Uterus (tissue), 2 donors: ENCODE measurements around the gene LRRN3.

Experiments used
- POLR2A ChIP-seq, 2 donors: fragments of 450-650 bp; IDR thresholded peaks; one replicate each; pipeline ENCODE4 v1.6.1; 2016; ENCODE audit warnings: antibody characterized with exemption in 2 of 2, mild to moderate bottlenecking in 1 of 2, moderate library complexity in 1 of 2
- TF ChIP-seq, protein P1 (sequence below), 4 experiments: fragments of 200-600 bp in 2 of 4; fragments of 450-650 bp in 2 of 4; sonication (generic) in 2 of 4; IDR thresholded peaks; one replicate each; pipeline ENCODE4 v1.5.1; 2016 to 2019; ENCODE audit warnings: antibody characterized with exemption in 4 of 4, mild to moderate bottlenecking in 2 of 4, moderate library complexity in 1 of 4

DNA sequence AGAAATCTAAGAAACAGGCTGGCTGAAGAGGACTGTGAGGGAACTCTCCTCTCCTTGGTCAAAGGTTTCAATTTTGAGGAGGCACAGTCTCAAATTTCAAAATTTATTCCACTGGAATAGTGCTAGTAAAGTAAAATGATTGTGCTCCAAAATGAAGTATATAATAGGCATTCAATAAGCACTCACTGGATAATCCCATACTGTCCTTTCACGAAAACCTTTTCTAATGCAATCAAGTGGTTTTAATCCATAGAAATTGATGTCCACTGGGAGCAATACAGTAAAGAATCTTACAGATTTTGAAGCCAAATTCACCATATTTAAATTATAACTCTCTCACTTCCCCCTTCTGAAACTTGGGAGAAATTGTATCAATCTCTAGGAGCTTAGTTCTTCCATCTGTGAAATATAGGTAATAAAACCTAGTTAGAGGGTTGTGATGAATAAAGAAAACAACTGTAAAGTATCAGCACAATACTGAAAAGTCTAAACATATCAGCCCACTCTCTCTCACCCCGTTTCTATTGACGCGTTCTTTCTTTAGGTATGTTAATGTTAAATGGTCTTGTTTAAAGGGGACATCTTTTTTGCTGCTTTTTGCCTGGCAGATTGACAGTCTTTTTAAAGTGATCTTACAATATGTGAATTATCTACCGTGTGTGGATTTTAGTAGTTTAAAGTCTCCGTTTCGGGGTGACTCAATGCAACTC lies 40.8 kb upstream of the LRRN3 start:
- TF ChIP-seq, protein P1, sequence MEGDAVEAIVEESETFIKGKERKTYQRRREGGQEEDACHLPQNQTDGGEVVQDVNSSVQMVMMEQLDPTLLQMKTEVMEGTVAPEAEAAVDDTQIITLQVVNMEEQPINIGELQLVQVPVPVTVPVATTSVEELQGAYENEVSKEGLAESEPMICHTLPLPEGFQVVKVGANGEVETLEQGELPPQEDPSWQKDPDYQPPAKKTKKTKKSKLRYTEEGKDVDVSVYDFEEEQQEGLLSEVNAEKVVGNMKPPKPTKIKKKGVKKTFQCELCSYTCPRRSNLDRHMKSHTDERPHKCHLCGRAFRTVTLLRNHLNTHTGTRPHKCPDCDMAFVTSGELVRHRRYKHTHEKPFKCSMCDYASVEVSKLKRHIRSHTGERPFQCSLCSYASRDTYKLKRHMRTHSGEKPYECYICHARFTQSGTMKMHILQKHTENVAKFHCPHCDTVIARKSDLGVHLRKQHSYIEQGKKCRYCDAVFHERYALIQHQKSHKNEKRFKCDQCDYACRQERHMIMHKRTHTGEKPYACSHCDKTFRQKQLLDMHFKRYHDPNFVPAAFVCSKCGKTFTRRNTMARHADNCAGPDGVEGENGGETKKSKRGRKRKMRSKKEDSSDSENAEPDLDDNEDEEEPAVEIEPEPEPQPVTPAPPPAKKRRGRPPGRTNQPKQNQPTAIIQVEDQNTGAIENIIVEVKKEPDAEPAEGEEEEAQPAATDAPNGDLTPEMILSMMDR (IDR thresholded peaks at IDR 0.05): no peak
- TF ChIP-seq POLR2A (IDR thresholded peaks at IDR 0.05): no peak
